ENCODE results near the gene DECR2.

DNA sequence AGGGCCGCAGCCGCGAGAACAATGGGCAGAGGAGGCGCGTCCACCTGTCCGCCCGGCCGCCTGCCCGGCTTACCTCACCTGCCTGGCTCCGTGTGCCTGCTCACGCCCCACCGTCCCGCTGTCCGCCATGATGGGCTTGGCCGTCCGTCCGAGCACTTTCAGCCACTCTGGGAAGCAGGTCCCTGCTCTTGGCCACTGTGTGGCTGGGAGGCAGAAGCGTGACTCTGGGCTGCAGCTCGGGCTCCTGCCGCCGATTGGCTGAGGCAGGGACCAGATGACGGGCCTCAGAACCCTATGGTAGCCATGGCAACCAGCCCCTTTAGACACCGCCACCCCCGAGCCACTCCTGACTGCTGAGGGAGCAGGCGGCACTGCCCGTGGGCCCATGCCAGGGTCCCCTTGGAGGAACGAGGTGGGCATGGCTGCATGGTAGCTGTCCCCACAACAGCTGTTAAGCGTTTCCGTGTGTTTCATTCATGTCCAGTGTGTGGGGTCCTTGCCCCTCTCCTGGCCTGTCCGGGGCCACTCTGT is 40.3 kb upstream of the DECR2 start:
- TF ChIP-seq CTCF (conservative IDR thresholded peaks at IDR 0.05; ENCODE audit: low read depth, low read length) (no peak), CHD1 (IDR thresholded peaks at IDR 0.05; ENCODE audit: low read depth, low read length) (no peak)

Data from IMR-90 (cell line).